ENCODE results near the gene TDRD15.

The TDRD15 gene

DNA sequence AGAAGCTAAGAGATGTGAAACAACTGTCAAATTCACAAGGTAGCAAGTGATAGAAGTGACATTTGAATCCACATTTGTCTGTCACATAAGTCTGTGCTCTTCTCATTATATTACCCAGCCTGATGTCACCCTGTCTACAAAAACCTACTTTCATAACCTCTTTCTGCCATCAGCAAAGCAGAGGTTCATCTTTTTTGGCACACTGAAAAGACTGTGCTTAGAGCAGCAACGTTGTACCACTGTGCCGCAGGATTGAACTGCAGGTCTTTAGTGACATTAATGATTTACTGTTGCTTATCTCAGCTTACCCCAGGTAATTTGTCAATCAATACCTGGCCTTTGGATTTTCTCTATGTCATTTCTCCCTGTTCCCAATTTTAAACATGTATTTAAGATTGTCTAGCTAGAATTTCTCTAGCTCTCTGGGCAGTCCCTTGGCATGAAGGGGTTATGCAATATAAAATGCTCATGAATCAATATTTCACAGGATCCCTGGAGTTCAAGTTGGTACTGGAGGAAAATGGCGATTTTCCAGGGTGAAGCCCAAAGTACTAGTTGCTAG lies 31.4 kb upstream of the TDRD15 start:
- H3K23ac ChIP-seq (ENCODE audit: low read depth, low read length, poor library complexity): no peak overlapping the region
- no peaks in the 10 kb centered on the region for H3K36me3 ChIP-seq (replicated peaks in 1 of 2; ENCODE audit: control insufficient read depth in 2 of 2, insufficient read depth in 2 of 2, low read length in 2 of 2)
- no peaks in the 10 kb centered on the region for H3K9me3 ChIP-seq (replicated peaks in 1 of 2; ENCODE audit: control insufficient read depth in 2 of 2, insufficient read depth in 1 of 2, low read depth in 1 of 2, low read length in 2 of 2)
- H3K14ac ChIP-seq (ENCODE audit: low read length): no peak overlapping the region
- H3K4me2 ChIP-seq (ENCODE audit: insufficient read depth, low read length, poor library complexity, severe bottlenecking): no peak overlapping the region
- no peak overlapping the region for H4K91ac ChIP-seq (ENCODE audit: low read depth, low read length, poor library complexity)
- no peak overlapping the region for H3K4ac ChIP-seq (ENCODE audit: low read length)
- H2BK120ac ChIP-seq (ENCODE audit: low read depth, low read length): no peak overlapping the region
- no peaks in the 10 kb centered on the region for H3K27me3 ChIP-seq (ENCODE audit: control insufficient read depth in 3 of 3, insufficient read depth in 3 of 3, low read depth in 1 of 3, low read length in 3 of 3)
- no CpG with 5 or more reads among the region's 3 CpGs for WGBS, 2 donors (ENCODE audit: extremely low coverage in 2 of 2, insufficient read length in 2 of 2, insufficient replicate concordance in 1 of 2)
- H3K4me3 ChIP-seq (ENCODE audit: low read length in 2 of 2): no peak overlapping the region
- no peak overlapping the region for H3K9ac ChIP-seq (ENCODE audit: low read depth, low read length, poor library complexity)
- H3K18ac ChIP-seq (ENCODE audit: low read length): no peak overlapping the region
- no peak overlapping the region for H2BK15ac ChIP-seq (ENCODE audit: low read length)
- no peak overlapping the region for H2AK5ac ChIP-seq (ENCODE audit: low read depth, low read length)
- no peak overlapping the region for H2BK12ac ChIP-seq (ENCODE audit: low read length)
- no peak overlapping the region for H2BK5ac ChIP-seq (ENCODE audit: low read length)
- H3K79me1 ChIP-seq (ENCODE audit: low read depth, low read length): no peaks in the 10 kb centered on the region
- no peak overlapping the region for H4K8ac ChIP-seq (ENCODE audit: low read depth, low read length)
- H2AFZ ChIP-seq (ENCODE audit: low read length): no peak overlapping the region
- no peak for DNase-seq (ENCODE audit: low spot score)
- no peak overlapping the region for H3K27ac ChIP-seq (replicated peaks; ENCODE audit: low read length)
- H3K4me1 ChIP-seq (ENCODE audit: control insufficient read depth in 2 of 2, insufficient read depth in 1 of 2, low read depth in 1 of 2, low read length in 2 of 2): no peaks in the 10 kb centered on the region

DNA sequence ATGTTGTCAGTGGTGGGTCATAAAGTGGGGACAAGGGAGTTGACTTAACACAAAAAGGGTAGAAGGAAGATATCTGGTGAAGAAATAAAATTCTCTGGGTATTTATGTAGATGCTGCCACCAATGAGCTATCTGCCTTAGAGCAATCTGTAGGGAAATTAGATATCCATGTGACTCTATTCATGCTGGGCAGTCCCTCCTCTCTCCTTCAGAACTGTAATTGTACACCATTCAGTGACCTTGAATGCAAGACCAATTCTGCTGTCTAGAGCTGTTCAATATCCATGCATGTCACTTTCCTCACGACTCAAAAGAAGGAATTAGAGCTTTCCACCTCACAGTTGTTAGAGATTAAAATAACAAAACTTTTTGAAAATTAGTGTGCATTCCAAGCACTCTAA lies 28.6 kb upstream of the TDRD15 start:
- no peak overlapping the region for H2BK12ac ChIP-seq (ENCODE audit: low read length)
- no CpG with 5 or more reads among the region's 1 CpG for WGBS, 2 donors (ENCODE audit: extremely low coverage in 2 of 2, insufficient read length in 2 of 2, insufficient replicate concordance in 1 of 2)
- H2AFZ ChIP-seq (ENCODE audit: low read length): no peak overlapping the region
- no peak overlapping the region for H3K4me3 ChIP-seq (ENCODE audit: low read length in 2 of 2)
- H3K4me1 ChIP-seq (ENCODE audit: control insufficient read depth in 2 of 2, insufficient read depth in 1 of 2, low read depth in 1 of 2, low read length in 2 of 2): peaks cover 0 to 2% of the 10 kb centered on the region in 2 donors
- no peak overlapping the region for H3K9ac ChIP-seq (ENCODE audit: low read depth, low read length, poor library complexity)
- H3K27ac ChIP-seq (replicated peaks; ENCODE audit: low read length): no peak overlapping the region
- no peak overlapping the region for H3K23ac ChIP-seq (ENCODE audit: low read depth, low read length, poor library complexity)
- no peaks in the 10 kb centered on the region for H3K36me3 ChIP-seq (replicated peaks in 1 of 2; ENCODE audit: control insufficient read depth in 2 of 2, insufficient read depth in 2 of 2, low read length in 2 of 2)
- H3K9me3 ChIP-seq (replicated peaks in 1 of 2; ENCODE audit: control insufficient read depth in 2 of 2, insufficient read depth in 1 of 2, low read depth in 1 of 2, low read length in 2 of 2): no peaks in the 10 kb centered on the region
- H2AK5ac ChIP-seq (ENCODE audit: low read depth, low read length): no peak overlapping the region
- no peaks in the 10 kb centered on the region for H3K79me1 ChIP-seq (ENCODE audit: low read depth, low read length)
- no peak overlapping the region for H2BK120ac ChIP-seq (ENCODE audit: low read depth, low read length)
- DNase-seq (ENCODE audit: low spot score): no peak
- no peak overlapping the region for H4K8ac ChIP-seq (ENCODE audit: low read depth, low read length)
- no peaks in the 10 kb centered on the region for H3K27me3 ChIP-seq (ENCODE audit: control insufficient read depth in 3 of 3, insufficient read depth in 3 of 3, low read depth in 1 of 3, low read length in 3 of 3)
- H3K4ac ChIP-seq (ENCODE audit: low read length): no peak overlapping the region
- H2BK5ac ChIP-seq (ENCODE audit: low read length): no peak overlapping the region
- H3K18ac ChIP-seq (ENCODE audit: low read length): no peak overlapping the region
- no peak overlapping the region for H4K91ac ChIP-seq (ENCODE audit: low read depth, low read length, poor library complexity)
- H3K4me2 ChIP-seq (ENCODE audit: insufficient read depth, low read length, poor library complexity, severe bottlenecking): no peak overlapping the region
- no peak overlapping the region for H2BK15ac ChIP-seq (ENCODE audit: low read length)
- no peak overlapping the region for H3K14ac ChIP-seq (ENCODE audit: low read length)

DNA sequence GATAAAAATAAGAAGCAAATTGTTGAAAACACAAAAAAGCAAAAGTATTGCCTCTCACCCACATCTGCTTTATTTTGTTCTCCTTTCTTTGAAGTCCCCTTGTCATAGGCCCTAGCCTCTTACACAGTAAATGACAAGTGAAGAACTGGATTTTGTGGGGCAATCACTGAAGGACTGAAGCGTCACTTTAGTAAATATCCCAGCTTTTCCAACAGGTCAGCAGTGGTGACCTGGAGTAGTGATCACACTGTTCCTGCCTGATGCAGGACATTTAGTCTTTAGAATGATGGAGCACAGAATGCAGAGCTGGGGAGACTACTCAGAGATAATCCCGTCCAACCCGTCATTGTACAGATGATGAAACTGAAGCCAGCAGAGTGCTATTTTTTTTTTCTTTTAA lies 28.1 kb upstream of the TDRD15 start:
- H3K14ac ChIP-seq (ENCODE audit: low read length): no peak overlapping the region
- no peak overlapping the region for H4K91ac ChIP-seq (ENCODE audit: low read depth, low read length, poor library complexity)
- H2BK120ac ChIP-seq (ENCODE audit: low read depth, low read length): no peak overlapping the region
- no peak overlapping the region for H3K23ac ChIP-seq (ENCODE audit: low read depth, low read length, poor library complexity)
- no peak overlapping the region for H2BK5ac ChIP-seq (ENCODE audit: low read length)
- no peak overlapping the region for H2AK5ac ChIP-seq (ENCODE audit: low read depth, low read length)
- H3K27ac ChIP-seq (replicated peaks; ENCODE audit: low read length): no peak overlapping the region
- no peaks in the 10 kb centered on the region for H3K36me3 ChIP-seq (replicated peaks in 1 of 2; ENCODE audit: control insufficient read depth in 2 of 2, insufficient read depth in 2 of 2, low read length in 2 of 2)
- H3K4me1 ChIP-seq (ENCODE audit: control insufficient read depth in 2 of 2, insufficient read depth in 1 of 2, low read depth in 1 of 2, low read length in 2 of 2): peaks cover 0 to 2% of the 10 kb centered on the region in 2 donors
- WGBS, 2 donors (ENCODE audit: extremely low coverage in 2 of 2, insufficient read length in 2 of 2, insufficient replicate concordance in 1 of 2): no CpG with 5 or more reads among the region's 3 CpGs
- H3K4me2 ChIP-seq (ENCODE audit: insufficient read depth, low read length, poor library complexity, severe bottlenecking): no peak overlapping the region
- no peaks in the 10 kb centered on the region for H3K79me1 ChIP-seq (ENCODE audit: low read depth, low read length)
- H3K9ac ChIP-seq (ENCODE audit: low read depth, low read length, poor library complexity): no peak overlapping the region
- no peaks in the 10 kb centered on the region for H3K27me3 ChIP-seq (ENCODE audit: control insufficient read depth in 3 of 3, insufficient read depth in 3 of 3, low read depth in 1 of 3, low read length in 3 of 3)
- no peak overlapping the region for H2AFZ ChIP-seq (ENCODE audit: low read length)
- H2BK12ac ChIP-seq (ENCODE audit: low read length): no peak overlapping the region
- no peak overlapping the region for H3K4ac ChIP-seq (ENCODE audit: low read length)
- no peak for DNase-seq (ENCODE audit: low spot score)
- H4K8ac ChIP-seq (ENCODE audit: low read depth, low read length): no peak overlapping the region
- no peak overlapping the region for H3K18ac ChIP-seq (ENCODE audit: low read length)
- no peaks in the 10 kb centered on the region for H3K9me3 ChIP-seq (replicated peaks in 1 of 2; ENCODE audit: control insufficient read depth in 2 of 2, insufficient read depth in 1 of 2, low read depth in 1 of 2, low read length in 2 of 2)
- H2BK15ac ChIP-seq (ENCODE audit: low read length): no peak overlapping the region
- no peak overlapping the region for H3K4me3 ChIP-seq (ENCODE audit: low read length in 2 of 2)

DNA sequence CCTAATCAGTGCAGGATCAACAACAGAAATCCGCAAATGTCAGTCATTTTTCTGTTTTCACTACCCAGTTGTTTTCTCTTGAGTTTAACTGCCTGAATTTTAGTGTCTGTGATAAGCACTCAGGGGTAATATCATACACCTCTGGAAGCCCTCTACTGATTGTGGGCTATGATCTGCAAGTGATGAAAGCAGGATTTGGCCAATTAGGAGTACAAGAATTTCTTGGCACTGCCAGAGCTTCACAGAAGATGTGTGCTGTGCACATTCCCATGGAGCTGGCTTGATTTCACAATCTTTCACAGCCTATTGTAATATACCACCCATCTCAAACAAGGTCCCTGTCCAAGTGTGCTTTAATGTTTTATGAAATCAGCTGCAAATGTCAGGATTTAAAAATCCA lies 27.3 kb upstream of the TDRD15 start:
- H3K9ac ChIP-seq (ENCODE audit: low read depth, low read length, poor library complexity): no peak overlapping the region
- H3K4me2 ChIP-seq (ENCODE audit: insufficient read depth, low read length, poor library complexity, severe bottlenecking): no peak overlapping the region
- no peak overlapping the region for H3K18ac ChIP-seq (ENCODE audit: low read length)
- no peak overlapping the region for H3K4me3 ChIP-seq (ENCODE audit: low read length in 2 of 2)
- H2BK15ac ChIP-seq (ENCODE audit: low read length): no peak overlapping the region
- DNase-seq (ENCODE audit: low spot score): no peak
- no peak overlapping the region for H3K27ac ChIP-seq (replicated peaks; ENCODE audit: low read length)
- WGBS, 2 donors (ENCODE audit: extremely low coverage in 2 of 2, insufficient read length in 2 of 2, insufficient replicate concordance in 1 of 2): no CpG with 5 or more reads among the region's 1 CpG
- H2AFZ ChIP-seq (ENCODE audit: low read length): no peak overlapping the region
- no peak overlapping the region for H2BK120ac ChIP-seq (ENCODE audit: low read depth, low read length)
- no peak overlapping the region for H3K14ac ChIP-seq (ENCODE audit: low read length)
- no peak overlapping the region for H3K23ac ChIP-seq (ENCODE audit: low read depth, low read length, poor library complexity)
- no peaks in the 10 kb centered on the region for H3K9me3 ChIP-seq (replicated peaks in 1 of 2; ENCODE audit: control insufficient read depth in 2 of 2, insufficient read depth in 1 of 2, low read depth in 1 of 2, low read length in 2 of 2)
- no peak overlapping the region for H2BK12ac ChIP-seq (ENCODE audit: low read length)
- H4K91ac ChIP-seq (ENCODE audit: low read depth, low read length, poor library complexity): no peak overlapping the region
- no peaks in the 10 kb centered on the region for H3K27me3 ChIP-seq (ENCODE audit: control insufficient read depth in 3 of 3, insufficient read depth in 3 of 3, low read depth in 1 of 3, low read length in 3 of 3)
- H4K8ac ChIP-seq (ENCODE audit: low read depth, low read length): no peak overlapping the region
- H2BK5ac ChIP-seq (ENCODE audit: low read length): no peak overlapping the region
- no peaks in the 10 kb centered on the region for H3K79me1 ChIP-seq (ENCODE audit: low read depth, low read length)
- no peak overlapping the region for H2AK5ac ChIP-seq (ENCODE audit: low read depth, low read length)
- no peaks in the 10 kb centered on the region for H3K36me3 ChIP-seq (replicated peaks in 1 of 2; ENCODE audit: control insufficient read depth in 2 of 2, insufficient read depth in 2 of 2, low read length in 2 of 2)
- peaks cover 0 to 2% of the 10 kb centered on the region in 2 donors for H3K4me1 ChIP-seq (ENCODE audit: control insufficient read depth in 2 of 2, insufficient read depth in 1 of 2, low read depth in 1 of 2, low read length in 2 of 2)
- H3K4ac ChIP-seq (ENCODE audit: low read length): no peak overlapping the region

All from neuronal stem cell (in vitro differentiated cells).